H9 (cell line): ENCODE results near the gene DPAGT1. TPM values are rescaled to one million over a fixed set of nuclear protein-coding genes. Genes with fewer than 3 reads are reported as not detected.
"Not testable (repeated sequence)": the region's sequence is repeated elsewhere in the genome, so short reads cannot be mapped to it uniquely, and the experiment has no call there.

ENCODE experiments used
- DNase-seq: peaks from one replicate; pipeline ENCODE4 v3.0.0-alpha.2; 2017
- H2AFZ ChIP-seq: one replicate; pipeline ENCODE4 v1.6.1; 2013; ENCODE audit warnings: mild to moderate bottlenecking, low read length, control low read depth, moderate library complexity
- H2AK5ac ChIP-seq: 2 replicates; pipeline ENCODE4 v1.6.1; 2013; ENCODE audit warnings: low read length, control low read depth, mixed read lengths; ENCODE audit not compliant: insufficient read length
- H2BK120ac ChIP-seq: one replicate; pipeline ENCODE4 v1.6.1; 2013; ENCODE audit warnings: low read depth, mild to moderate bottlenecking, low read length, control low read depth, inconsistent platforms; ENCODE audit not compliant: poor library complexity, severe bottlenecking
- H2BK12ac ChIP-seq: 2 replicates; pipeline ENCODE4 v1.6.1; 2013; ENCODE audit warnings: low read length, control low read depth, mixed read lengths, low read depth; ENCODE audit not compliant: insufficient read length
- H2BK15ac ChIP-seq: 2 replicates; pipeline ENCODE4 v1.6.1; 2013; ENCODE audit warnings: low read depth, low read length, control low read depth
- H2BK20ac ChIP-seq: one replicate; pipeline ENCODE4 v1.6.1; 2013; ENCODE audit warnings: low read depth, mild to moderate bottlenecking, low read length, control low read depth, inconsistent platforms; ENCODE audit not compliant: poor library complexity, severe bottlenecking
- H2BK5ac ChIP-seq: 2 replicates; pipeline ENCODE4 v1.6.1; 2013; ENCODE audit warnings: low read length, control low read depth, mixed read lengths; ENCODE audit not compliant: insufficient read length
- H3K14ac ChIP-seq: 2 replicates; pipeline ENCODE4 v1.6.1; 2013; ENCODE audit warnings: low read length, control low read depth; ENCODE audit not compliant: insufficient read depth
- H3K18ac ChIP-seq: 2 replicates; pipeline ENCODE4 v1.6.1; 2013; ENCODE audit warnings: low read depth, mild to moderate bottlenecking, mixed read lengths, low read length, control low read depth; ENCODE audit not compliant: insufficient read length
- H3K23ac ChIP-seq: 2 replicates; pipeline ENCODE4 v1.6.1; 2013; ENCODE audit warnings: low read length, control low read depth, mixed read lengths, low read depth; ENCODE audit not compliant: insufficient read length
- H3K23me2 ChIP-seq: 2 replicates; pipeline ENCODE4 v1.6.1; 2013; ENCODE audit warnings: low read depth, mild to moderate bottlenecking, mixed read lengths, low read length, control low read depth; ENCODE audit not compliant: insufficient read length, poor library complexity, severe bottlenecking
- H3K27ac ChIP-seq: 2 replicates; pipeline ENCODE4 v1.5.1; 2013; ENCODE audit warnings: low read length, control low read depth, mixed read lengths, low read depth; ENCODE audit not compliant: insufficient read length
- H3K27me3 ChIP-seq: 2 replicates; pipeline ENCODE4 v1.6.1; 2013; ENCODE audit warnings: low read length, control low read depth, inconsistent platforms; ENCODE audit not compliant: insufficient read depth
- H3K4ac ChIP-seq: 2 replicates; pipeline ENCODE4 v1.6.1; 2013; ENCODE audit warnings: low read depth, mild to moderate bottlenecking, control low read depth, inconsistent platforms, low read length, moderate library complexity
- H3K4me1 ChIP-seq: 2 replicates; pipeline ENCODE4 v1.6.1; 2013; ENCODE audit warnings: low read length, control low read depth, inconsistent platforms; ENCODE audit not compliant: insufficient read depth
- H3K4me2 ChIP-seq: 2 replicates; pipeline ENCODE4 v1.6.1; 2013; ENCODE audit warnings: low read length, control low read depth, mixed read lengths; ENCODE audit not compliant: insufficient read length, insufficient read depth
- H3K56ac ChIP-seq: 2 replicates; pipeline ENCODE4 v1.6.1; 2013; ENCODE audit warnings: low read depth, mild to moderate bottlenecking, mixed read lengths, low read length, control low read depth; ENCODE audit not compliant: insufficient read length
- H3K79me1 ChIP-seq: 2 replicates; pipeline ENCODE4 v1.6.1; 2013; ENCODE audit warnings: low read depth, mild to moderate bottlenecking, moderate library complexity, low read length, control low read depth, inconsistent platforms; ENCODE audit not compliant: insufficient read depth, poor library complexity, severe bottlenecking
- H3K79me2 ChIP-seq: 2 replicates; pipeline ENCODE4 v1.6.1; 2013; ENCODE audit warnings: low read length, control low read depth, inconsistent platforms; ENCODE audit not compliant: insufficient read depth
- H3K9ac ChIP-seq: 2 replicates; pipeline ENCODE4 v1.6.1; 2013; ENCODE audit warnings: low read length, control low read depth, mixed read lengths; ENCODE audit not compliant: insufficient read length; ENCODE audit errors: extremely low read depth
- H3K9me3 ChIP-seq: one replicate; pipeline ENCODE4 v1.6.1; 2013; ENCODE audit warnings: low read depth, low read length, inconsistent platforms; ENCODE audit not compliant: control insufficient read depth
- H3T11ph ChIP-seq: one replicate; pipeline ENCODE4 v1.6.1; 2013; ENCODE audit warnings: mild to moderate bottlenecking, low read length, control low read depth, inconsistent platforms
- H4K20me1 ChIP-seq: one replicate; pipeline ENCODE4 v1.6.1; 2013; ENCODE audit not compliant: control insufficient read depth, insufficient read length, insufficient read depth
- H4K5ac ChIP-seq: 2 replicates; pipeline ENCODE4 v1.6.1; 2013; ENCODE audit warnings: low read depth, mild to moderate bottlenecking, mixed read lengths, low read length, control low read depth; ENCODE audit not compliant: insufficient read length
- H4K8ac ChIP-seq: replicated peaks from 2 replicates; pipeline ENCODE4 v1.6.1; 2013; ENCODE audit warnings: low read length, control low read depth, mixed read lengths, low read depth; ENCODE audit not compliant: insufficient read length
- H4K91ac ChIP-seq: 2 replicates; pipeline ENCODE4 v1.6.1; 2013; ENCODE audit warnings: low read depth, mild to moderate bottlenecking, moderate library complexity, mixed read lengths, low read length, control low read depth; ENCODE audit not compliant: insufficient read length
- H3K27ac Mint-ChIP-seq, 3 experiments: 2 replicates in 2 of 3; 3 replicates in 1 of 3; pipeline ENCODE4 v1.8.0; 2020 to 2021; ENCODE audit warnings: mixed read lengths in 3 of 3, mild to moderate bottlenecking in 1 of 3, moderate library complexity in 1 of 3
- H3K27me3 Mint-ChIP-seq: 2 replicates; pipeline ENCODE4 v1.8.0; 2021; ENCODE audit warnings: low read depth, mild to moderate bottlenecking, moderate library complexity, mixed read lengths
- H3K36me3 Mint-ChIP-seq, 3 experiments: 2 replicates in 2 of 3; 3 replicates in 1 of 3; pipeline ENCODE4 v1.8.0; 2020 to 2021; ENCODE audit warnings: low read depth in 3 of 3, mixed read lengths in 3 of 3; ENCODE audit not compliant: insufficient read depth in 1 of 3
- H3K4me1 Mint-ChIP-seq, 2 experiments: 2 replicates each; pipeline ENCODE4 v1.8.0; 2020; ENCODE audit warnings: mixed read lengths in 2 of 2
- H3K4me3 Mint-ChIP-seq, 2 experiments: 2 replicates in 1 of 2; 3 replicates in 1 of 2; pipeline ENCODE4 v1.8.0; 2020 to 2021; ENCODE audit warnings: mild to moderate bottlenecking in 2 of 2, mixed read lengths in 2 of 2, moderate library complexity in 1 of 2
- H3K9me3 Mint-ChIP-seq, 2 experiments: 2 replicates in 1 of 2; 3 replicates in 1 of 2; pipeline ENCODE4 v1.8.0; 2020; ENCODE audit warnings: mild to moderate bottlenecking in 2 of 2, mixed read lengths in 2 of 2, moderate library complexity in 1 of 2
- WGBS: extraction: QIAGEN DNeasy Blood & Tissue Kit; methylation state at CpG from one replicate; pipeline ENCODE4 v1.1.7; 2013; ENCODE audit warnings: missing lambda C conversion rate, low lambda C conversion rate, mixed read lengths; ENCODE audit not compliant: insufficient read length; ENCODE audit errors: extremely low coverage; 5-methylcytosine and 5-hydroxymethylcytosine counted together
- total RNA-seq: library from RNA; stranded (reverse); gene quantifications from 2 replicates; pipeline ENCODE4 v1.2.1, GENCODE V29; 2021
- TF ChIP-seq, protein P1 (sequence below): fragments of 200-600 bp; sonication (generic); conservative IDR thresholded peaks from 3 replicates; pipeline ENCODE4 v1.8.0; 2021; ENCODE audit warnings: antibody characterized with exemption, mild to moderate bottlenecking

DPAGT1 gene
- total RNA-seq, 1 experiment from 2014 or later: 43.6 TPM

DNA sequence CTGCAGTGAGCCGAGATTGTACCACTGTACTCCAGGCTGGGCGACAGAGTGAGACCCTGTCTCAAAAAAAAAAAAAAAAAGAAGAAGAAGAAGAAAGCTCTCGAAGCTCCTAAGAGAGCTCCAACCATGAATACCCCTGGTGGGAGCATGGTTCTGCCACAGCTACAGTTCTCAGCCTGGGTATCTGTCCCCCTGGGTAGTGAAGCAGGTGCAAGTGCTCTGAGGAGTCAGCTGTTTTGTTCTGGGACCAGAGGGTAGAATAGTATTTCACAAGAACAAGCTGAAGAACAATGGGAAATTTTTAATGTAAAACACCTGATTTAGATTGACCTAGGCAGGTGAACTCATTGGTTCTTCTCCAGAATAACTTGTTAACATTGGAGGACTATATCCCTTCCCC, 40.4 kb downstream of the DPAGT1 start:
- no peak overlapping the region for H2BK12ac ChIP-seq
- TF ChIP-seq, protein P1, sequence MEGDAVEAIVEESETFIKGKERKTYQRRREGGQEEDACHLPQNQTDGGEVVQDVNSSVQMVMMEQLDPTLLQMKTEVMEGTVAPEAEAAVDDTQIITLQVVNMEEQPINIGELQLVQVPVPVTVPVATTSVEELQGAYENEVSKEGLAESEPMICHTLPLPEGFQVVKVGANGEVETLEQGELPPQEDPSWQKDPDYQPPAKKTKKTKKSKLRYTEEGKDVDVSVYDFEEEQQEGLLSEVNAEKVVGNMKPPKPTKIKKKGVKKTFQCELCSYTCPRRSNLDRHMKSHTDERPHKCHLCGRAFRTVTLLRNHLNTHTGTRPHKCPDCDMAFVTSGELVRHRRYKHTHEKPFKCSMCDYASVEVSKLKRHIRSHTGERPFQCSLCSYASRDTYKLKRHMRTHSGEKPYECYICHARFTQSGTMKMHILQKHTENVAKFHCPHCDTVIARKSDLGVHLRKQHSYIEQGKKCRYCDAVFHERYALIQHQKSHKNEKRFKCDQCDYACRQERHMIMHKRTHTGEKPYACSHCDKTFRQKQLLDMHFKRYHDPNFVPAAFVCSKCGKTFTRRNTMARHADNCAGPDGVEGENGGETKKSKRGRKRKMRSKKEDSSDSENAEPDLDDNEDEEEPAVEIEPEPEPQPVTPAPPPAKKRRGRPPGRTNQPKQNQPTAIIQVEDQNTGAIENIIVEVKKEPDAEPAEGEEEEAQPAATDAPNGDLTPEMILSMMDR: no peak
- no peak for DNase-seq
- H4K20me1 ChIP-seq: no peaks in the 10 kb centered on the region
- no peak overlapping the region for H2BK120ac ChIP-seq
- H2AK5ac ChIP-seq: no peak overlapping the region
- no peak overlapping the region for H3K4me3 Mint-ChIP-seq
- no peaks in the 10 kb centered on the region for H3K4me1 ChIP-seq
- H3K27ac Mint-ChIP-seq: no peak overlapping the region
- no peak overlapping the region for H3K4me2 ChIP-seq
- peaks cover 5 to 11% of the 10 kb centered on the region in 2 experiments for H3K4me1 Mint-ChIP-seq
- no peak overlapping the region for H3K9ac ChIP-seq
- no peak overlapping the region for H3K23ac ChIP-seq
- no peak overlapping the region for H3K56ac ChIP-seq
- H3K27me3 ChIP-seq: no peaks in the 10 kb centered on the region
- no peak overlapping the region for H3T11ph ChIP-seq
- H4K5ac ChIP-seq: no peak overlapping the region
- no peaks in the 10 kb centered on the region for H3K79me1 ChIP-seq
- no peak overlapping the region for H2BK15ac ChIP-seq
- no peak overlapping the region for H2BK20ac ChIP-seq
- H3K9me3 Mint-ChIP-seq: peaks cover 0 to 2% of the 10 kb centered on the region in 2 experiments; a peak in 3 of 5 replicates
- no peak overlapping the region for H2BK5ac ChIP-seq
- H3K14ac ChIP-seq: no peak overlapping the region
- WGBS: no CpG with 5 or more reads among the region's 3 CpGs
- H4K8ac ChIP-seq: no peak overlapping the region
- H3K36me3 Mint-ChIP-seq: peaks cover 2 to 9% (median 4%) of the 10 kb centered on the region in 3 experiments; a peak in 5 of 7 replicates
- no peak overlapping the region for H3K27ac ChIP-seq
- no peak overlapping the region for H2AFZ ChIP-seq
- no peaks in the 10 kb centered on the region for H3K27me3 Mint-ChIP-seq
- H4K91ac ChIP-seq: no peak overlapping the region
- H3K18ac ChIP-seq: no peak overlapping the region
- H3K23me2 ChIP-seq: peaks cover 3% of the 10 kb centered on the region
- H3K4ac ChIP-seq: no peak overlapping the region
- H3K9me3 ChIP-seq: no peaks in the 10 kb centered on the region
- peaks cover 2% of the 10 kb centered on the region; the same call in 1 of the 2 replicates for H3K79me2 ChIP-seq

DNA sequence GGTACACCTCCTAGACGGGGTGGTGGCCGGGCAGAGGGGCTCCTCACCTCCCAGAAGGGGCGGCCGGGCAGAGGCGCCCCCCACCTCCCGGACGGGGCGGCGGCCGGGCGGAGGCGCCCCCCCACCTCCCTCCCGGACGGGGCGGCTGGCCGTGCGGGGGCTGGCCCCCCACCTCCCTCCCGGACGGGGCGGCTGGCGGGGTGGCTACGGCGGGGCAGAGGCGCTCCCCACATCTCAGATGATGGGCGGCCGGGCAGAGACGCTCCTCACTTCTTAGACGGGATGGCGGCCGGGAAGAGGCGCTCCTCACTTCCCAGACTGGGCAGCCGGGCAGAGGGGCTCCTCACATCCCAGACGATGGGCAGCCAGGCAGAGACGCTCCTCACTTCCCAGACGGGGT, 42.5 kb downstream of the DPAGT1 start:
- H3K23ac ChIP-seq, H2BK12ac ChIP-seq, H3K4ac ChIP-seq, H3K79me2 ChIP-seq, H2BK120ac ChIP-seq, H2AFZ ChIP-seq, H3K4me2 ChIP-seq, H3K27ac ChIP-seq, H3K18ac ChIP-seq, H3K9me3 ChIP-seq, H3K23me2 ChIP-seq, DNase-seq, H4K91ac ChIP-seq, H3K27me3 ChIP-seq, H3K14ac ChIP-seq, H3K56ac ChIP-seq, H4K5ac ChIP-seq, H3T11ph ChIP-seq, H2BK20ac ChIP-seq, H3K9ac ChIP-seq, H2BK15ac ChIP-seq, H2BK5ac ChIP-seq, H4K20me1 ChIP-seq, H3K9me3 Mint-ChIP-seq, H2AK5ac ChIP-seq, H4K8ac ChIP-seq, H3K27ac Mint-ChIP-seq, H3K27me3 Mint-ChIP-seq, H3K4me1 ChIP-seq: not testable (repeated sequence)
- no CpG with 5 or more reads among the region's 35 CpGs for whole genome bisulfite sequencing
- peaks cover 13 to 22% of the 10 kb centered on the region in 2 experiments for H3K4me1 Mint-ChIP-seq
- peaks cover 13% of the 10 kb centered on the region for H3K79me1 ChIP-seq
- H3K36me3 Mint-ChIP-seq: peaks cover 23 to 28% (median 24%) of the 10 kb centered on the region in 3 experiments
- peak overlapping the region in 1 of 2 experiments; percentile 26; a peak in 1 of 5 replicates for H3K4me3 Mint-ChIP-seq
